GM12865 (cell line): ENCODE data around the gene PDP2.
"Not testable (repeated sequence)": the region's sequence is repeated elsewhere in the genome, so short reads cannot be mapped to it uniquely, and the experiment has no call there.

Experiments
- DNase-seq: peaks from one replicate; pipeline ENCODE4 v3.0.0; 2010; ENCODE audit warnings: low read depth
- H3K4me3 ChIP-seq: 2 replicates; pipeline ENCODE4 v1.5.1; 2011; ENCODE audit warnings: mild to moderate bottlenecking, low read depth, low read length, control low read depth
- CTCF ChIP-seq: IDR thresholded peaks from 2 replicates; pipeline ENCODE4 v1.5.1; 2011; ENCODE audit warnings: low read length, control low read depth, low read depth, inconsistent platforms; ENCODE audit not compliant: insufficient read depth; ENCODE audit errors: missing control alignments

The PDP2 gene

GRCh38 chr16:66862023-66862520 is 18.2 kb upstream of the PDP2 start:
- no peak for TF ChIP-seq CTCF
- no peak overlapping the region for H3K4me3 ChIP-seq
- DNase-seq, result no peak

DNA sequence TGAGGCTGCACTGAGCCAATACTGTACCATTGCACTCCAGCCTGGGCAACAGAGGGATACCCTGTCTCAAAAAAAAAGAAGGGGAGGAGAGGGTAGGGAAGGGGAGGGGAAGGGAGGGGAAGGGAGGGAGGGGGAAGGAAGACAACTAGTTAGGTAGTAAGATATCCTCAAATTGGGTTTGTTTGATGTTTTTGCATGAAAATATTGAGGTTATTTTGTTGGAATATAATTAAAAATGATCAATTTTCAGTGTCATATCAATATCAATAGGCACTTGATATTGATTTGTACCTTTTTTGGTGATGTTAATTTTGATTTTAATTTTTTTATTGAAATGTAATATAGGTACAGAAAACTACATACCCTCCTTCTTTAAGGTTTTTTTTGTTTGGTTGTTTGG is 16.6 kb upstream of the PDP2 start:
- TF ChIP-seq CTCF, result no peak
- no peak for DNase-seq
- no peak overlapping the region for H3K4me3 ChIP-seq

DNA sequence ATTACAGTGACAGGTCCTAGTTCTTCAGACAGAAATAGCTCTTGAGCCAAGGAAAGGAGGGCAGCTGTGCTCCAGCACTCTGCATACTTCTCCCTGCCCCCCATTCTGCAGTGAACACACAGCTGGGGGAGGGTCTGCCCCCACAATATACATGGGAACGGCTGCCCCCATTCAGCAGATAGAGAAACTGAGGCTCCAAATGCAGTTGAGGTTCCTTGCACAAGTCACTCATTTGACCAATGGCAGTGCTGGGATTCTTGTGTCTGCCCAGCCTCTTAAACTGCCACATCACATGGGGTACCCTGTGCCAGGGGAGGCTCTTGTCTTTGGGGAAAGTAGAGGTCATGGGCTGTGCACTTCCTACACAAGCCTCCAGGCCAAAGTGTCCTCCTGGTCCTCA is 10.9 kb upstream of the PDP2 start:
- no peak for DNase-seq

GRCh38 chr16:66871363-66871762 is 9.0 kb upstream of the PDP2 start:
- DNase-seq, H3K4me3 ChIP-seq: not testable (repeated sequence)

More for the DNA sequence above, 10.9 kb upstream of the PDP2 start:
- H3K4me3 ChIP-seq, result no peak overlapping the region
- no peak for TF ChIP-seq CTCF

DNA sequence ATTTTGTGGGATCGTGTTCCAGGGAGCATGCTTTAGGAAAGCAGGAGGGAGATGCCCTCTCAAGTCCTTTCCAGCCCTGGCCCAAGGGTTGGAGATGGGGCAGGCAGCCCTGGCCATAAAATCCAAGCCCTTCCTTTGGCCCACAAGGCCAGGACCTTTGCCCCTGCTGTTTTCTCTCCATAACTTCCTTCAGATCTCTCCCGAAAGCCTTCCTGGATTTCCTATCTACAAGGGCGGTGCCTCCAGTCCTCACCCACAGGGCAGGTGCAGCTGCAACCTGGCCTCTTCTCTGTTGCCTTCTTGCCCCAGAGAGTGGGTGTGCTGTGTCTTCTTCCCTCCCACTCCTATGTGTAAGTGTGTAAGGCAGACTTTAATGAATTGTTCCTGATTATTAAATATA is 8.5 kb upstream of the PDP2 start:
- TF ChIP-seq CTCF, result no peak
- no peak for DNase-seq
- H3K4me3 ChIP-seq, result no peak overlapping the region

GRCh38 chr16:66872559-66872942 is 7.8 kb upstream of the PDP2 start:
- DNase-seq, result no peak
- no peak for TF ChIP-seq CTCF
- peak overlapping the region; percentile 56 for H3K4me3 ChIP-seq

GRCh38 chr16:66872943-66873684 is 7.2 kb upstream of the PDP2 start:
- peak overlapping the region; percentile 56 for H3K4me3 ChIP-seq
- DNase-seq, result peak; percentile 96
- TF ChIP-seq CTCF, result peak; percentile 96
